GM21825 (cell line): ENCODE measurements around the gene GCK.

Source experiments
- ATAC-seq: cut with Tn5 transposase; IDR thresholded peaks from one replicate; pipeline ENCODE4 v1.9.1; 2021; ENCODE audit warnings: mild to moderate bottlenecking, moderate library complexity; ENCODE audit not compliant: unreplicated experiment

Gene GCK

GRCh38 chr7:44223362-44224079 lies 34.3 kb upstream of the GCK start:
- no peak for ATAC-seq

GRCh38 chr7:44222776-44223261 lies 33.6 kb upstream of the GCK start:
- ATAC-seq = no peak

GRCh38 chr7:44222074-44222473 lies 32.8 kb upstream of the GCK start:
- no peak for ATAC-seq

- no peak for ATAC-seq
Measured at GRCh38 chr7:44221231-44221791, 32.1 kb upstream of the GCK start.

- no peak for ATAC-seq
Measured at GRCh38 chr7:44220358-44221112, 31.3 kb upstream of the GCK start.

- ATAC-seq = no peak
Measured at GRCh38 chr7:44220046-44220357, 30.8 kb upstream of the GCK start.

- no peak for ATAC-seq
Measured at GRCh38 chr7:44219371-44220045, 30.3 kb upstream of the GCK start.

- ATAC-seq = no peak
Measured at GRCh38 chr7:44218418-44219201, 29.4 kb upstream of the GCK start.

GRCh38 chr7:44217852-44218402 lies 28.7 kb upstream of the GCK start:
- ATAC-seq = no peak

- no peak for ATAC-seq
Measured at GRCh38 chr7:44217223-44217714, 28.0 kb upstream of the GCK start.

- ATAC-seq = no peak
Measured at GRCh38 chr7:44216521-44217222, 27.4 kb upstream of the GCK start.

- ATAC-seq = no peak
Measured at GRCh38 chr7:44216019-44216418, 26.8 kb upstream of the GCK start.

- no peak for ATAC-seq
Measured at GRCh38 chr7:44215531-44215930, 26.3 kb upstream of the GCK start.

GRCh38 chr7:44213877-44214388 lies 24.7 kb upstream of the GCK start:
- ATAC-seq = no peak

- no peak for ATAC-seq
Measured at GRCh38 chr7:44213206-44213876, 24.1 kb upstream of the GCK start.

GRCh38 chr7:44212581-44213184 lies 23.4 kb upstream of the GCK start:
- no peak for ATAC-seq

- ATAC-seq = no peak
Measured at GRCh38 chr7:44212018-44212417, 22.8 kb upstream of the GCK start.

- no peak for ATAC-seq
Measured at GRCh38 chr7:44211126-44211675, 22.0 kb upstream of the GCK start.
